ENCODE measurements around the gene IGF2BP3. TPM values are rescaled to one million over a fixed set of nuclear protein-coding genes. Genes with fewer than 3 reads are reported as not detected.

The IGF2BP3 gene
- total RNA-seq, 3 donors from 2014 or later (not counting 1 experiment from before 2014, with no cell fraction given): 1.4 to 2.9 TPM; not detected in 1

GRCh38 chr7:23336799-23337283, 133.4 kb downstream of the IGF2BP3 start:
- Histone ChIP-seq H3K4me1 (ENCODE audit: control insufficient read depth, insufficient read depth, low read length) (no peaks in the 10 kb centered on the region), H3K9me3 (ENCODE audit: control insufficient read depth, insufficient read depth, low read length) (no peaks in the 10 kb centered on the region), H3K4me3 (ENCODE audit: low read length) (no peak overlapping the region), H3K27ac (ENCODE audit: low read length) (no peak overlapping the region), H3K27me3 (ENCODE audit: control insufficient read depth, insufficient read depth, low read length) (peaks cover 2% of the 10 kb centered on the region), H3K36me3 (ENCODE audit: control insufficient read depth, insufficient read depth, low read length) (no peaks in the 10 kb centered on the region)
- no peak for DNase-seq
- Mint-ChIP-seq H3K4me3 (no peak overlapping the region), H3K4me1 (no peaks in the 10 kb centered on the region), H3K9me3 (no peaks in the 10 kb centered on the region), H3K27me3 (ENCODE audit: low read depth in 2 of 2) (peaks cover 7 to 18% of the 10 kb centered on the region in 2 donors), H3K36me3 (no peaks in the 10 kb centered on the region), H3K27ac (no peak overlapping the region)
- no peak for TF ChIP-seq CTCF (IDR thresholded peaks at IDR 0.05)
- intact Hi-C loops (cut with micrococcal nuclease): no loop called here
- no peak for ATAC-seq
- 95% methylated on average over 5 of the region's 6 CpGs for WGBS (ENCODE audit: insufficient coverage)

GRCh38 chr7:23336086-23336485, 134.2 kb downstream of the IGF2BP3 start:
- no peaks in the 10 kb centered on the region for H3K9me3 ChIP-seq (ENCODE audit: control insufficient read depth, insufficient read depth, low read length)
- H3K4me1 ChIP-seq (ENCODE audit: control insufficient read depth, insufficient read depth, low read length): no peaks in the 10 kb centered on the region
- no peaks in the 10 kb centered on the region for H3K36me3 Mint-ChIP-seq
- H3K4me1 Mint-ChIP-seq: no peaks in the 10 kb centered on the region
- TF ChIP-seq CTCF (IDR thresholded peaks at IDR 0.05): no peak
- H3K27ac ChIP-seq (ENCODE audit: low read length): no peak overlapping the region
- WGBS (ENCODE audit: insufficient coverage): 33% methylated on average over 3 of the region's 3 CpGs
- H3K4me3 ChIP-seq (ENCODE audit: low read length): no peak overlapping the region
- ATAC-seq (no peak), DNase-seq (no peak)
- intact Hi-C loops (cut with micrococcal nuclease): no loop called here
- H3K27me3 Mint-ChIP-seq (ENCODE audit: low read depth in 2 of 2): peaks cover 7 to 18% of the 10 kb centered on the region in 2 donors
- peaks cover 2% of the 10 kb centered on the region for H3K27me3 ChIP-seq (ENCODE audit: control insufficient read depth, insufficient read depth, low read length)
- H3K36me3 ChIP-seq (ENCODE audit: control insufficient read depth, insufficient read depth, low read length): no peaks in the 10 kb centered on the region
- H3K9me3 Mint-ChIP-seq: no peaks in the 10 kb centered on the region
- no peak overlapping the region for H3K27ac Mint-ChIP-seq
- H3K4me3 Mint-ChIP-seq: no peak overlapping the region

GRCh38 chr7:23335621-23336020, 134.7 kb downstream of the IGF2BP3 start:
- ATAC-seq: no peak
- no peaks in the 10 kb centered on the region for H3K4me1 Mint-ChIP-seq
- intact Hi-C loops (cut with micrococcal nuclease): no loop called here

More at GRCh38 chr7:23335621-23336020, 134.7 kb downstream of the IGF2BP3 start:
- H3K36me3 Mint-ChIP-seq: no peaks in the 10 kb centered on the region
- Histone ChIP-seq H3K27me3 (ENCODE audit: control insufficient read depth, insufficient read depth, low read length) (peaks cover 2% of the 10 kb centered on the region), H3K36me3 (ENCODE audit: control insufficient read depth, insufficient read depth, low read length) (no peaks in the 10 kb centered on the region), H3K4me3 (ENCODE audit: low read length) (no peak overlapping the region), H3K4me1 (ENCODE audit: control insufficient read depth, insufficient read depth, low read length) (no peaks in the 10 kb centered on the region), H3K27ac (ENCODE audit: low read length) (no peak overlapping the region), H3K9me3 (ENCODE audit: control insufficient read depth, insufficient read depth, low read length) (no peaks in the 10 kb centered on the region)
- DNase-seq: no peak
- no peaks in the 10 kb centered on the region for H3K9me3 Mint-ChIP-seq
- 67% methylated on average over 6 of the region's 6 CpGs for WGBS (ENCODE audit: insufficient coverage)
- H3K4me3 Mint-ChIP-seq: no peak overlapping the region
- H3K27me3 Mint-ChIP-seq (ENCODE audit: low read depth in 2 of 2): peaks cover 7 to 18% of the 10 kb centered on the region in 2 donors
- no peak overlapping the region for H3K27ac Mint-ChIP-seq
- TF ChIP-seq CTCF (IDR thresholded peaks at IDR 0.05): no peak
